H1 (cell line): Measurements from ENCODE around the gene SLC5A10. TPM values are rescaled to one million over a fixed set of nuclear protein-coding genes. Genes with fewer than 3 reads are reported as not detected.

Experiments used
- CTCF ChIA-PET: fragments of 300-600 bp; sonication (Branson Sonifier 250); formaldehyde crosslinking; loops from one replicate; lab custom pipeline; 2021; ENCODE audit not compliant: partially characterized antibody; lab: Charles Lee
- POLR2A ChIA-PET: fragments of 300-600 bp; sonication (Branson Sonifier 250); formaldehyde crosslinking; loops from one replicate; lab custom pipeline; 2021; ENCODE audit warnings: inconsistent platforms; ENCODE audit not compliant: partially characterized antibody; lab: Charles Lee
- DNase-seq, 2 experiments: peaks; one replicate each; pipeline versions ENCODE4 v3.0.0 to v3.0.0-alpha.2; 2010 to 2022; ENCODE audit warnings: low spot score in 2 of 2, low read depth in 1 of 2, mixed read lengths in 1 of 2
- FAIRE-seq: peaks from 2 replicates; lab custom pipeline; 2011; peaks lifted over from hg19 to GRCh38; lab: Jason Lieb, UNC
- H2AFZ ChIP-seq: 2 replicates; pipeline ENCODE4 v1.8.1; 2012; ENCODE audit warnings: low read length, inconsistent platforms
- H2AK5ac ChIP-seq: 2 replicates; pipeline ENCODE4 v1.6.1; 2013; ENCODE audit warnings: low read depth, low read length
- H2BK120ac ChIP-seq: replicated peaks from 2 replicates; pipeline ENCODE3; 2013; ENCODE audit warnings: low read depth, low read length, inconsistent platforms
- H2BK12ac ChIP-seq: 2 replicates; pipeline ENCODE4 v1.6.1; 2013; ENCODE audit warnings: low read depth, low read length
- H2BK15ac ChIP-seq: 2 replicates; pipeline ENCODE4 v1.6.1; 2013; ENCODE audit warnings: low read length
- H2BK20ac ChIP-seq: 2 replicates; pipeline ENCODE4 v1.6.1; 2013; ENCODE audit warnings: low read length
- H2BK5ac ChIP-seq: 2 replicates; pipeline ENCODE4 v1.6.1; 2013; ENCODE audit warnings: low read depth, low read length
- H3K14ac ChIP-seq: 2 replicates; pipeline ENCODE4 v1.6.1; 2013; ENCODE audit warnings: inconsistent platforms; ENCODE audit not compliant: insufficient read length
- H3K18ac ChIP-seq: 2 replicates; pipeline ENCODE4 v1.6.1; 2013; ENCODE audit warnings: low read length; ENCODE audit errors: extremely low read depth
- H3K23ac ChIP-seq: 2 replicates; pipeline ENCODE4 v1.6.1; 2013; ENCODE audit warnings: inconsistent platforms; ENCODE audit not compliant: insufficient read length
- H3K23me2 ChIP-seq: 2 replicates; pipeline ENCODE4 v1.6.1; 2013; ENCODE audit warnings: low read depth, low read length
- H3K27ac ChIP-seq: 2 replicates; pipeline ENCODE4 v1.6.1; 2011; ENCODE audit warnings: low read depth, low read length, inconsistent platforms
- H3K27me3 ChIP-seq, 4 experiments: replicated peaks in 1 of 4; 1 replicate in 1 of 4; 2 replicates in 3 of 4; pipeline versions ENCODE4 v1.6.1 to v1.8.1; 2011 to 2013; ENCODE audit warnings: low read length in 3 of 4, mild to moderate bottlenecking in 3 of 4, inconsistent platforms in 2 of 4, mixed read lengths in 2 of 4, moderate library complexity in 1 of 4; ENCODE audit not compliant: control insufficient read depth in 3 of 4, insufficient read depth in 3 of 4; ENCODE audit errors: extremely low read depth in 1 of 4
- H3K36me3 ChIP-seq, 4 experiments: 2 replicates each; pipeline versions ENCODE4 v1.6.1 to v1.8.1; 2011 to 2013; ENCODE audit warnings: mild to moderate bottlenecking in 4 of 4, low read length in 3 of 4, moderate library complexity in 2 of 4, control low read depth in 1 of 4, inconsistent platforms in 1 of 4; ENCODE audit not compliant: insufficient read depth in 4 of 4, control insufficient read depth in 2 of 4
- H3K4ac ChIP-seq: replicated peaks from 2 replicates; pipeline ENCODE3; 2013; ENCODE audit warnings: low read length, low read depth, mixed read lengths, inconsistent platforms; ENCODE audit not compliant: insufficient read length
- H3K4me1 ChIP-seq, 4 experiments: replicated peaks in 1 of 4; 1 replicate in 1 of 4; 2 replicates in 3 of 4; pipeline versions ENCODE4 v1.6.1 to v1.8.1; 2011 to 2013; ENCODE audit warnings: low read length in 3 of 4, inconsistent platforms in 2 of 4, mixed read lengths in 1 of 4; ENCODE audit not compliant: insufficient read depth in 4 of 4, control insufficient read depth in 3 of 4
- H3K4me2 ChIP-seq, 2 experiments: 2 replicates each; pipeline versions ENCODE4 v1.6.1 to v1.8.1; 2011 to 2013; ENCODE audit warnings: low read depth in 2 of 2, low read length in 2 of 2, control low read depth in 1 of 2, inconsistent platforms in 1 of 2, mild to moderate bottlenecking in 1 of 2; ENCODE audit not compliant: insufficient read depth in 1 of 2
- H3K4me3 ChIP-seq, 4 experiments: fragments of 200-600, 300-600 bp in 1 of 4; sonication (generic), shearing (Covaris generic), sonication (Bioruptor Twin) in 1 of 4; 2 replicates each; pipeline versions ENCODE4 v1.5.1 to v1.8.1; 2011 to 2016; ENCODE audit warnings: low read length in 4 of 4, low read depth in 3 of 4, control low read depth in 2 of 4, inconsistent platforms in 2 of 4, mild to moderate bottlenecking in 2 of 4, mixed read lengths in 1 of 4, moderate library complexity in 1 of 4; ENCODE audit not compliant: insufficient read depth in 2 of 4; ENCODE audit errors: extremely low read depth in 1 of 4
- H3K56ac ChIP-seq: replicated peaks from 2 replicates; pipeline ENCODE3; 2013; ENCODE audit warnings: low read depth, mild to moderate bottlenecking, mixed read lengths, low read length, inconsistent platforms; ENCODE audit not compliant: insufficient read length
- H3K79me1 ChIP-seq: 2 replicates; pipeline ENCODE4 v1.6.1; 2013; ENCODE audit warnings: low read depth, low read length, control low read depth
- H3K79me2 ChIP-seq, 2 experiments: 2 replicates each; pipeline versions ENCODE4 v1.6.1 to v1.8.1; 2012 to 2013; ENCODE audit warnings: low read length in 2 of 2, mild to moderate bottlenecking in 2 of 2, inconsistent platforms in 1 of 2; ENCODE audit not compliant: insufficient read depth in 2 of 2, control insufficient read depth in 1 of 2
- H3K9ac ChIP-seq, 4 experiments: replicated peaks in 1 of 4; 1 replicate in 1 of 4; 2 replicates in 3 of 4; pipeline versions ENCODE4 v1.6.1 to v1.8.1; 2011 to 2013; ENCODE audit warnings: low read depth in 3 of 4, low read length in 3 of 4, control low read depth in 2 of 4, mild to moderate bottlenecking in 2 of 4, moderate library complexity in 2 of 4, inconsistent platforms in 1 of 4; ENCODE audit errors: extremely low read depth in 1 of 4
- H3K9me3 ChIP-seq, 2 experiments: 2 replicates each; pipeline versions ENCODE4 v1.6.1 to v1.8.1; 2012 to 2013; ENCODE audit warnings: mild to moderate bottlenecking in 2 of 2, moderate library complexity in 2 of 2, control low read depth in 1 of 2, inconsistent platforms in 1 of 2, low read depth in 1 of 2, low read length in 1 of 2, mixed read lengths in 1 of 2; ENCODE audit not compliant: insufficient read depth in 2 of 2
- H4K20me1 ChIP-seq, 2 experiments: replicated peaks in 1 of 2; 2 replicates each; pipeline versions ENCODE3 to v1.8.1; 2011 to 2013; ENCODE audit warnings: inconsistent platforms in 2 of 2, low read length in 2 of 2, mild to moderate bottlenecking in 1 of 2; ENCODE audit not compliant: insufficient read depth in 2 of 2, control insufficient read depth in 1 of 2
- H4K5ac ChIP-seq: 2 replicates; pipeline ENCODE4 v1.6.1; 2013; ENCODE audit warnings: low read length, low read depth, mixed read lengths, inconsistent platforms; ENCODE audit not compliant: insufficient read length
- H4K8ac ChIP-seq: 2 replicates; pipeline ENCODE4 v1.8.0; 2013; ENCODE audit warnings: mild to moderate bottlenecking, moderate library complexity, low read length, inconsistent platforms; ENCODE audit not compliant: insufficient read depth; ENCODE audit errors: extremely low read depth
- H4K91ac ChIP-seq: replicated peaks from 2 replicates; pipeline ENCODE3; 2013; ENCODE audit warnings: low read length, mixed read lengths, inconsistent platforms; ENCODE audit not compliant: insufficient read length
- EZH2 ChIP-seq: fragments of 200-600 bp; sonication (generic); IDR thresholded peaks from 2 replicates; pipeline ENCODE4 v1.7.1; 2012; ENCODE audit warnings: low read depth, mild to moderate bottlenecking, moderate library complexity, low read length, inconsistent platforms; ENCODE audit not compliant: severe bottlenecking
- JUN ChIP-seq: IDR thresholded peaks from 2 replicates; pipeline ENCODE4 v1.6.1; 2011; ENCODE audit warnings: low read depth, mild to moderate bottlenecking, improper control_type of control experiment, low read length
- POLR2A ChIP-seq, 2 experiments: IDR thresholded peaks; 1 replicate in 1 of 2; 2 replicates in 1 of 2; pipeline ENCODE4 v1.6.1; 2011; ENCODE audit warnings: low read depth in 2 of 2, low read length in 2 of 2, mild to moderate bottlenecking in 2 of 2; ENCODE audit errors: control extremely low read depth in 1 of 2
- RNF2 ChIP-seq: fragments of 200-900, 300-1000 bp; sonication (generic); IDR thresholded peaks from 2 replicates; pipeline ENCODE4 v1.7.1; 2016; ENCODE audit warnings: borderline replicate concordance, low read depth, mild to moderate bottlenecking, antibody characterized with exemption, low read length; ENCODE audit not compliant: poor library complexity, severe bottlenecking; ENCODE audit errors: missing control alignments
- SP1 ChIP-seq: IDR thresholded peaks from 2 replicates; pipeline ENCODE4 v1.6.1; 2011; ENCODE audit warnings: low read depth, low read length
- TCF12 ChIP-seq: IDR thresholded peaks from 2 replicates; pipeline ENCODE4 v1.6.1; 2011; ENCODE audit warnings: low read depth, mild to moderate bottlenecking, low read length
- YY1 ChIP-seq: IDR thresholded peaks from 2 replicates; pipeline ENCODE4 v1.6.1; 2011; ENCODE audit warnings: low read depth, mild to moderate bottlenecking, low read length
- WGBS, 2 experiments: shearing (Covaris generic) in 1 of 2; methylation state at CpG; one replicate each; pipeline versions ENCODE4 v1.1.6 to v1.1.7; 2013 to 2015; ENCODE audit warnings: low lambda C conversion rate in 2 of 2, mixed read lengths in 2 of 2, inconsistent platforms in 1 of 2, low coverage in 1 of 2, missing lambda C conversion rate in 1 of 2; ENCODE audit not compliant: insufficient replicate concordance in 2 of 2, insufficient coverage in 1 of 2, insufficient read length in 1 of 2; ENCODE audit errors: extremely low coverage in 1 of 2, missing lambda C conversion rate in 1 of 2; 5-methylcytosine and 5-hydroxymethylcytosine counted together
- polyA plus RNA-seq, 7 experiments: library from polyadenylated mRNA; depleted of rRNA in 3 of 7; stranded (reverse) in 5 of 7; unstranded in 2 of 7; fragments of >200 nt in 5 of 7; fragments of 200-250 nt in 2 of 7; gene quantifications; 1 replicate in 5 of 7; 2 replicates in 1 of 7; 4 replicates in 1 of 7; pipeline versions ENCODE4 v1.2.1 to v1.2.3, GENCODE V29; 2011 to 2013; ENCODE audit warnings: missing spikeins in 2 of 7, mixed read lengths in 2 of 7
- total RNA-seq: library from RNA; stranded (reverse); fragmentation: NEBNext Ultra II Directional; extraction: Animal tissue kit (Norgen Biotek cat#: 25700); gene quantifications from 2 replicates; pipeline ENCODE4 v1.2.1, GENCODE V29; 2021

The SLC5A10 gene
- total and polyA plus RNA-seq, 2 of the 8 experiments (the other 6 are each of a cell fraction or from before 2014, with no cell fraction given): 0.05 to 0.11 TPM

- no peak overlapping the region for H2BK12ac ChIP-seq
- H4K20me1 ChIP-seq: peaks cover 3 to 20% of the 10 kb centered on the region in 2 experiments
- ChIA-PET CTCF (interaction anchor here (0.6 to 3.3 kb wide), 2 partner anchors 15 to 19 kb away, joined by 3 to 15 read pairs; no protein-coding TSS in a partner anchor), POLR2A (interaction anchor here (1.1 to 2.4 kb wide), 2 partner anchors 10 to 27 kb away, joined by 3 to 8 read pairs; no protein-coding TSS in a partner anchor)
- H3K4me2 ChIP-seq: no peak overlapping the region
- no peak overlapping the region for H2BK20ac ChIP-seq
- H4K8ac ChIP-seq: no peak overlapping the region
- H3K9ac ChIP-seq: no peak overlapping the region
- peaks cover 17 to 36% (median 27%) of the 10 kb centered on the region in 4 experiments for H3K36me3 ChIP-seq
- H3K9me3 ChIP-seq: no peaks in the 10 kb centered on the region
- no peak overlapping the region for H2AK5ac ChIP-seq
- no peak overlapping the region for H3K14ac ChIP-seq
- H3K23me2 ChIP-seq: no peaks in the 10 kb centered on the region
- no peak overlapping the region for H3K4me3 ChIP-seq
- H3K27me3 ChIP-seq: no peaks in the 10 kb centered on the region
- 90% methylated on average over 4 of the region's 4 CpGs; no CpG with 5 or more reads in 1 of the 2 experiments for WGBS, 2 experiments
- H3K4ac ChIP-seq: no peak overlapping the region
- TF ChIP-seq POLR2A (IDR thresholded peaks at IDR 0.05; ENCODE audit: control extremely low read depth in 1 of 2, low read depth in 2 of 2, low read length in 2 of 2): no peak
- TF ChIP-seq JUN: no peak
- TF ChIP-seq EZH2: no peak
- no peak for TF ChIP-seq RNF2
- no peak for TF ChIP-seq SP1
- no peak for TF ChIP-seq YY1
- no peak for TF ChIP-seq TCF12
- H2BK5ac ChIP-seq: no peak overlapping the region
- no peak overlapping the region for H2BK120ac ChIP-seq
- H3K23ac ChIP-seq: no peak overlapping the region
- no peak overlapping the region for H4K91ac ChIP-seq
- H4K5ac ChIP-seq: no peak overlapping the region
- no peak overlapping the region for H2AFZ ChIP-seq
- H2BK15ac ChIP-seq: no peak overlapping the region
- H3K79me1 ChIP-seq: peaks cover 7% of the 10 kb centered on the region; the same call in 1 of the 2 replicates
- no peak overlapping the region for H3K56ac ChIP-seq
- H3K27ac ChIP-seq: no peak overlapping the region
- no peaks in the 10 kb centered on the region for H3K79me2 ChIP-seq
- DNase-seq: no peak
- H3K4me1 ChIP-seq: no peaks in the 10 kb centered on the region; a peak in 1 of 7 replicates
- H3K18ac ChIP-seq: no peak overlapping the region
- FAIRE-seq: no peak
Observed at GRCh38 chr17:18976201-18976600, 24.2 kb downstream of the SLC5A10 start.
